Measurements from ENCODE around the gene ABCG4. TPM values are rescaled to one million over a fixed set of nuclear protein-coding genes. Genes with fewer than 3 reads are reported as not detected.

Gene ABCG4
- total and polyA plus RNA-seq, 2 experiments from 2014 or later, result 0.58 to 1.0 TPM

DNA sequence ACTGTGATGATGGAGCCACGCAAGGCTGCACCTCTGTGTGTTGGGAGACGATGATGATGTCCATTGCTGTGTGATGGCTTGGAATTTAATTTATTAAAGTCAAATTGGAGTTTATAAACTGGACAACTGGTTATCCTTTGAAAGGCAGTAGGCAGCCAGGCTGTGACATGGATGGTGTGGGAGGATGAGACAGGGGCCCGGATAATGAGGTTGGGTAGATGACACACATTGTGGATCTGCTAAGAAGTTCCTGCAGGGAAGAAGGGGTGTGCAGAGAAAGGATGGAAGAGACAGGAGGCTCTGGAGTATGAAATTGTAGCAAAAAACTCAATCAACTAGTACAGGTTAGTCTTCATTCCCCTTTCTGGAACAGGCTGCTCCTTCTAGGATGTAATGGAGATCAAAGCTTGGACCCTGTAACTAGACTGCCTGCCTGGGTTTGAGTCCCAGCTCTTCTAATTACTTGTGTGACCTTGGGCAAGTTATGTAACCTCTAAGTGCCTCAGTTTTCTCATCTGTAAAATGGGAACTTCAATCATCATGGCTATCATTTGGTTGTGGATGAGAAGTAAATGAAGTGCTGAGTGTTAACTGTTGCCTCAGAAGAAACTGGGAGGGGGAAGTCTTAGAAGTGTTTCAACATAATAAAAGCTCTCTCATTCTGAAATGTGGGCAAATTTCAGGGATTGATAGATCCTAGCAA lies 31.7 kb upstream of the ABCG4 start (continued):
- TF ChIP-seq ETS1 (IDR thresholded peaks at IDR 0.05) (no peak), ZNF114 (CRISPR knock-in tag; IDR thresholded peaks at IDR 0.05) (no peak), ZNF331 (CRISPR knock-in tag; IDR thresholded peaks at IDR 0.05; ENCODE audit: low read depth) (no peak), JUNB (IDR thresholded peaks at IDR 0.05; ENCODE audit: unreplicated experiment) (no peak), NANOG (IDR thresholded peaks at IDR 0.05; ENCODE audit: borderline replicate concordance) (no peak), POLR2AphosphoS5 (IDR thresholded peaks at IDR 0.05; ENCODE audit: low read depth) (no peak)
- TF ChIP-seq, protein P1, sequence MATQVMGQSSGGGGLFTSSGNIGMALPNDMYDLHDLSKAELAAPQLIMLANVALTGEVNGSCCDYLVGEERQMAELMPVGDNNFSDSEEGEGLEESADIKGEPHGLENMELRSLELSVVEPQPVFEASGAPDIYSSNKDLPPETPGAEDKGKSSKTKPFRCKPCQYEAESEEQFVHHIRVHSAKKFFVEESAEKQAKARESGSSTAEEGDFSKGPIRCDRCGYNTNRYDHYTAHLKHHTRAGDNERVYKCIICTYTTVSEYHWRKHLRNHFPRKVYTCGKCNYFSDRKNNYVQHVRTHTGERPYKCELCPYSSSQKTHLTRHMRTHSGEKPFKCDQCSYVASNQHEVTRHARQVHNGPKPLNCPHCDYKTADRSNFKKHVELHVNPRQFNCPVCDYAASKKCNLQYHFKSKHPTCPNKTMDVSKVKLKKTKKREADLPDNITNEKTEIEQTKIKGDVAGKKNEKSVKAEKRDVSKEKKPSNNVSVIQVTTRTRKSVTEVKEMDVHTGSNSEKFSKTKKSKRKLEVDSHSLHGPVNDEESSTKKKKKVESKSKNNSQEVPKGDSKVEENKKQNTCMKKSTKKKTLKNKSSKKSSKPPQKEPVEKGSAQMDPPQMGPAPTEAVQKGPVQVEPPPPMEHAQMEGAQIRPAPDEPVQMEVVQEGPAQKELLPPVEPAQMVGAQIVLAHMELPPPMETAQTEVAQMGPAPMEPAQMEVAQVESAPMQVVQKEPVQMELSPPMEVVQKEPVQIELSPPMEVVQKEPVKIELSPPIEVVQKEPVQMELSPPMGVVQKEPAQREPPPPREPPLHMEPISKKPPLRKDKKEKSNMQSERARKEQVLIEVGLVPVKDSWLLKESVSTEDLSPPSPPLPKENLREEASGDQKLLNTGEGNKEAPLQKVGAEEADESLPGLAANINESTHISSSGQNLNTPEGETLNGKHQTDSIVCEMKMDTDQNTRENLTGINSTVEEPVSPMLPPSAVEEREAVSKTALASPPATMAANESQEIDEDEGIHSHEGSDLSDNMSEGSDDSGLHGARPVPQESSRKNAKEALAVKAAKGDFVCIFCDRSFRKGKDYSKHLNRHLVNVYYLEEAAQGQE (IDR thresholded peaks at IDR 0.05; ENCODE audit: unreplicated experiment), result no peak

- Histone ChIP-seq H3K27ac (ENCODE audit: low read depth) (no peak overlapping the region), H2AFZ (no peak overlapping the region), H3K4me3 (no peak overlapping the region), H3K79me2 (replicated peaks; ENCODE audit: insufficient read depth) (peaks cover 16% of the 10 kb centered on the region), H3F3A (replicated peaks; ENCODE audit: low read depth) (peaks cover 3% of the 10 kb centered on the region; the same call in 1 of the 2 replicates), H3K36me3 (ENCODE audit: insufficient read depth) (no peaks in the 10 kb centered on the region), H3K4me1 (ENCODE audit: insufficient read depth) (peaks cover 19% of the 10 kb centered on the region), H3K4me2 (no peak overlapping the region), H3K9me2 (ENCODE audit: insufficient read depth) (no peaks in the 10 kb centered on the region), H3K27me3 (ENCODE audit: insufficient read depth) (no peaks in the 10 kb centered on the region), H4K20me1 (replicated peaks; ENCODE audit: insufficient read depth) (peaks cover 8% of the 10 kb centered on the region; the same call in 1 of the 2 replicates)
- Mint-ChIP-seq H3K9me3 (no peaks in the 10 kb centered on the region), H3K27ac (no peak overlapping the region), H3K4me1 (peaks cover 18% of the 10 kb centered on the region), H3K4me3 (no peak overlapping the region), H3K36me3 (ENCODE audit: low read depth) (peaks cover 3% of the 10 kb centered on the region; the same call in 1 of the 3 replicates), H3K27me3 (ENCODE audit: insufficient read depth, low read depth, poor library complexity) (peaks cover 15% of the 10 kb centered on the region)
- DNase-seq (ENCODE audit: low spot score) (no peak), ATAC-seq (no peak)
- TF ChIP-seq EZH2 (IDR thresholded peaks at IDR 0.05; ENCODE audit: low read depth, unreplicated experiment), result no peak
- TF ChIP-seq CTCF (conservative IDR thresholded peaks at IDR 0.05; ENCODE audit: low read depth in 2 of 2), result no peak
- no peak for TF ChIP-seq STAT1 (IDR thresholded peaks at IDR 0.05; ENCODE audit: unreplicated experiment)
- TF ChIP-seq ZNF462 (CRISPR knock-in tag; IDR thresholded peaks at IDR 0.05), result no peak
- no peak for TF ChIP-seq ZNF114 (CRISPR knock-in tag; IDR thresholded peaks at IDR 0.05)
These were observed 30.6 kb upstream of the ABCG4 start for GRCh38 chr11:119118227-119118626.

Measured in GM23338 (cell line).